ENCODE data around the gene ACBD7. TPM values are rescaled to one million over a fixed set of nuclear protein-coding genes. Genes with fewer than 3 reads are reported as not detected.

Gene ACBD7
- not detected for total RNA-seq
- long read RNA-seq, result 0 reads

GRCh38 chr10:15088428-15089261, at the start of gene ACBD7:
TSS of gene ACBD7 (minus strand) at chr10:15088776. CDS start at chr10:15088728, 48 bp downstream.
- ATAC-seq, result peak; percentile 98
- peak; percentile 88 for DNase-seq (ENCODE audit: missing footprints)
- intact Hi-C loops (cut with DNase I), result no loop called here

GRCh38 chr10:15137636-15138035, 49.1 kb upstream of the ACBD7 start:
- DNase-seq (ENCODE audit: missing footprints), result no peak
- intact Hi-C loops (cut with DNase I), result no loop called here
- ATAC-seq, result no peak

GRCh38 chr10:15137036-15137359, 48.4 kb upstream of the ACBD7 start:
- intact Hi-C loops (cut with DNase I), result no loop called here
- DNase-seq (ENCODE audit: missing footprints) (no peak), ATAC-seq (no peak)

GRCh38 chr10:15136129-15137035, 47.8 kb upstream of the ACBD7 start:
- no peak for ATAC-seq
- DNase-seq (ENCODE audit: missing footprints), result no peak
- intact Hi-C loops (cut with DNase I), result no loop called here

GRCh38 chr10:15131330-15131729, 42.8 kb upstream of the ACBD7 start:
- intact Hi-C loops (cut with DNase I), result no loop called here
- DNase-seq (ENCODE audit: missing footprints), result no peak
- no peak for ATAC-seq

GRCh38 chr10:15124908-15125307, 36.3 kb upstream of the ACBD7 start:
- no peak for DNase-seq (ENCODE audit: missing footprints)
- intact Hi-C loops (cut with DNase I), result no loop called here
- no peak for ATAC-seq

GRCh38 chr10:15124190-15124589, 35.6 kb upstream of the ACBD7 start:
- DNase-seq (ENCODE audit: missing footprints), result no peak
- ATAC-seq, result no peak
- intact Hi-C loops (cut with DNase I), result no loop called here

- DNase-seq (ENCODE audit: missing footprints), result no peak
- no peak for ATAC-seq
- intact Hi-C loops (cut with DNase I), result no loop called here
Measured at GRCh38 chr10:15123749-15124184, 35.2 kb upstream of the ACBD7 start.

GRCh38 chr10:15122477-15123030, 34.0 kb upstream of the ACBD7 start:
- ATAC-seq (no peak), DNase-seq (ENCODE audit: missing footprints) (no peak)
- intact Hi-C loops (cut with DNase I), result no loop called here

- intact Hi-C loops (cut with DNase I), result no loop called here
- no peak for DNase-seq (ENCODE audit: missing footprints)
- ATAC-seq, result no peak
Measured at GRCh38 chr10:15121707-15122106, 33.1 kb upstream of the ACBD7 start.

- ATAC-seq (no peak), DNase-seq (ENCODE audit: missing footprints) (no peak)
- intact Hi-C loops (cut with DNase I), result no loop called here
Measured at GRCh38 chr10:15120523-15120922, 31.9 kb upstream of the ACBD7 start.

GRCh38 chr10:15118615-15119014, 30.0 kb upstream of the ACBD7 start:
- intact Hi-C loops (cut with DNase I), result no loop called here
- ATAC-seq (no peak), DNase-seq (ENCODE audit: missing footprints) (no peak)

- no peak for DNase-seq (ENCODE audit: missing footprints)
- intact Hi-C loops (cut with DNase I), result no loop called here
- no peak for ATAC-seq
Measured at GRCh38 chr10:15116225-15116624, 27.6 kb upstream of the ACBD7 start.

GRCh38 chr10:15113766-15114165, 25.2 kb upstream of the ACBD7 start:
- intact Hi-C loops (cut with DNase I), result loop anchor here (5.0 kb wide), 1 partner anchor 54 kb away; the partner anchor contains the start of gene NMT2
- DNase-seq (ENCODE audit: missing footprints) (no peak), ATAC-seq (no peak)

GRCh38 chr10:15112657-15113056, 24.1 kb upstream of the ACBD7 start:
- no peak for ATAC-seq
- intact Hi-C loops (cut with DNase I), result loop anchor here (5.0 kb wide), 1 partner anchor 55 kb away; the partner anchor contains the start of gene NMT2

GRCh38 chr10:15106352-15107013, 17.9 kb upstream of the ACBD7 start:
- intact Hi-C loops (cut with DNase I), result loop anchor here (5.0 to 10.0 kb wide), 2 partner anchors 272 to 609 kb away; partner anchors contain the start of genes CDNF, HSPA14 and MSANTD7
- DNase-seq (ENCODE audit: missing footprints) (peak; percentile 84), ATAC-seq (peak; percentile 77)

More at GRCh38 chr10:15112657-15113056, 24.1 kb upstream of the ACBD7 start:
- DNase-seq (ENCODE audit: missing footprints), result no peak

GRCh38 chr10:15103513-15103912, 14.9 kb upstream of the ACBD7 start:
- intact Hi-C loops (cut with DNase I), result loop anchor here (10.0 kb wide), 1 partner anchor 269 kb away; the partner anchor contains the start of genes CDNF, HSPA14 and MSANTD7
- DNase-seq (ENCODE audit: missing footprints) (no peak), ATAC-seq (no peak)

- ATAC-seq (no peak), DNase-seq (ENCODE audit: missing footprints) (no peak)
- intact Hi-C loops (cut with DNase I), result loop anchor here (5.0 to 10.0 kb wide), 3 partner anchors 143 to 265 kb away; partner anchors contain the start of genes CDNF, HSPA14, MEIG1 and MSANTD7
Measured at GRCh38 chr10:15099886-15100285, 11.3 kb upstream of the ACBD7 start.
